GM12892 (cell line): ENCODE data around the gene CDIPT.

Source experiments
- POLR2A ChIP-seq: IDR thresholded peaks from 2 replicates; pipeline ENCODE4 v1.6.1; 2011; ENCODE audit warnings: low read depth, low read length, control low read depth
- POLR2AphosphoS5 ChIP-seq: IDR thresholded peaks from 2 replicates; pipeline ENCODE4 v1.6.1; 2011; ENCODE audit warnings: low read depth, low read length, control low read depth
- TAF1 ChIP-seq: IDR thresholded peaks from 2 replicates; pipeline ENCODE4 v1.6.1; 2011; ENCODE audit warnings: low read depth, mild to moderate bottlenecking, control low read depth, low read length, borderline replicate concordance

DNA sequence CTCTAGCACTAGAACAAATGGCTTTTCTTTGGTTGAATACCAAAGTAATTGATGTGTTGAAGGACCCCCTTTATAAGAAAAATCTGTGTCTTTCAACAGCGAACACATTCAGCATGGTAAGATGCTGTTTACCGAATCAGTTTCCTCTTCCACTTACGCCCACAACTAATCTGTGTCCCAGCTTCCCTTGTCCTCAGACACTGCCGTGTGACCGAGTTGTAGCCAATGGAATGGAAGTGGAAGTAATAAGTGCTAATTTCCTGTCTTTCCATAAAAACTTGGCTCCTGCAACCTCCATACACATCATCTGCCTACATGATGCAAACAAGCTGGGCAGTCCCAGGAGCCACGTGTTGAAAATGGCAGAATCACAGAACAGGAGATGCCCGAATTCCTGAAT, 10.4 kb downstream of the CDIPT start:
- TF ChIP-seq POLR2A (no peak), POLR2AphosphoS5 (no peak), TAF1 (no peak)
